Effector memory CD4-positive, alpha-beta T cell (primary cell): Measurements from ENCODE around the gene GRK4.

ENCODE experiments used
- DNase-seq, 3 donors: peaks; one replicate each; pipeline ENCODE4 v3.0.0-alpha.2; 2020
- H3K27ac ChIP-seq: 2 replicates; pipeline ENCODE4 v1.7.0; 2013; ENCODE audit warnings: mild to moderate bottlenecking, low read length, moderate library complexity; ENCODE audit not compliant: insufficient read depth, poor library complexity, severe bottlenecking
- H3K27me3 ChIP-seq: replicated peaks from 2 replicates; pipeline ENCODE4 v1.7.0; 2013; ENCODE audit warnings: mild to moderate bottlenecking, low read length; ENCODE audit not compliant: insufficient read depth, control insufficient read depth, poor library complexity, severe bottlenecking
- H3K36me3 ChIP-seq: 2 replicates; pipeline ENCODE4 v1.7.0; 2013; ENCODE audit warnings: mild to moderate bottlenecking, low read length, moderate library complexity; ENCODE audit not compliant: control insufficient read depth, insufficient read depth
- H3K4me1 ChIP-seq: 2 replicates; pipeline ENCODE4 v1.7.0; 2013; ENCODE audit warnings: low read length, mild to moderate bottlenecking; ENCODE audit not compliant: control insufficient read depth, insufficient read depth, poor library complexity, severe bottlenecking
- H3K4me3 ChIP-seq: 2 replicates; pipeline ENCODE4 v1.7.0; 2013; ENCODE audit warnings: low read length, low read depth, mild to moderate bottlenecking; ENCODE audit not compliant: insufficient read depth, poor library complexity, severe bottlenecking
- H3K9me3 ChIP-seq: 2 replicates; pipeline ENCODE4 v1.7.0; 2013; ENCODE audit warnings: mild to moderate bottlenecking, low read length, moderate library complexity; ENCODE audit not compliant: control insufficient read depth

Gene GRK4

DNA sequence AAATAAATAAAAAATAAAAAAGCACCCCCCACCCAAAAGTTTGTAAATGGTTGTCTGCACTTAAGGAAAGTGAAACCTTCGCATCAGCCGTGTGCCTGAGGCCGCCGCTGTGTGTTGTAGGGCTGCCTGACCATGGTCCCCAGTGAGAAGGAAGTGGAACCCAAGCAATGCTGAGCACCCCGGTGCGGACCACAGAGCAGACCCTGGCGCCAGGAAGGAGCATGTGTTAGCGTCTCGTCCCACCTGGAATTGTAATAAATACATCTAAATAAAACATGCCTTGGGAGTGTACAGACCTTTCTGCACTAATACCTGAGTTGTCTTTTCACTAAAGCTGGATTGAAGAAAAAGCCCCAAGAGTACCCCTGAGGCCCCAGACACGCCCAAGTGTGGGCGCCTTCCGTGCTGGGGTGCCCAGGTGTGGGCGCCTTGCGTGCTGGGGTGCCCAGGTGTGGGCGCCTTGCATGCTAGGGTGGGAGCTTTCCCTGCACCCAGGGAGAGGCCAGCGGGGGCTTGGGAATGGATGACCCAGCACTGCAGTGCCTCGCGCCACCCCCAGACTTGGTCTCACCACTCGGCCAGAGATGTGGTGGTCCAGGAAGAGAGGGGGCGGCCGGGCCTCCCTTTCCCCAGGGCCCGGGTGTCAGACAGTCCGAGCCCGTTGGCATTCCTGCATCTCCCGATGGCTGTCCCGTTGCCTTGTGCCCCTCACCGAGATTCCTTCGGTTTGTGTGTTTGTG is 77.3 kb downstream of the GRK4 start:
- Histone ChIP-seq H3K27ac (no peak overlapping the region), H3K9me3 (no peaks in the 10 kb centered on the region), H3K27me3 (no peaks in the 10 kb centered on the region), H3K4me1 (peaks cover 35% of the 10 kb centered on the region), H3K4me3 (peak overlapping the region; percentile 52), H3K36me3 (no peaks in the 10 kb centered on the region)
- no peak for DNase-seq

DNA sequence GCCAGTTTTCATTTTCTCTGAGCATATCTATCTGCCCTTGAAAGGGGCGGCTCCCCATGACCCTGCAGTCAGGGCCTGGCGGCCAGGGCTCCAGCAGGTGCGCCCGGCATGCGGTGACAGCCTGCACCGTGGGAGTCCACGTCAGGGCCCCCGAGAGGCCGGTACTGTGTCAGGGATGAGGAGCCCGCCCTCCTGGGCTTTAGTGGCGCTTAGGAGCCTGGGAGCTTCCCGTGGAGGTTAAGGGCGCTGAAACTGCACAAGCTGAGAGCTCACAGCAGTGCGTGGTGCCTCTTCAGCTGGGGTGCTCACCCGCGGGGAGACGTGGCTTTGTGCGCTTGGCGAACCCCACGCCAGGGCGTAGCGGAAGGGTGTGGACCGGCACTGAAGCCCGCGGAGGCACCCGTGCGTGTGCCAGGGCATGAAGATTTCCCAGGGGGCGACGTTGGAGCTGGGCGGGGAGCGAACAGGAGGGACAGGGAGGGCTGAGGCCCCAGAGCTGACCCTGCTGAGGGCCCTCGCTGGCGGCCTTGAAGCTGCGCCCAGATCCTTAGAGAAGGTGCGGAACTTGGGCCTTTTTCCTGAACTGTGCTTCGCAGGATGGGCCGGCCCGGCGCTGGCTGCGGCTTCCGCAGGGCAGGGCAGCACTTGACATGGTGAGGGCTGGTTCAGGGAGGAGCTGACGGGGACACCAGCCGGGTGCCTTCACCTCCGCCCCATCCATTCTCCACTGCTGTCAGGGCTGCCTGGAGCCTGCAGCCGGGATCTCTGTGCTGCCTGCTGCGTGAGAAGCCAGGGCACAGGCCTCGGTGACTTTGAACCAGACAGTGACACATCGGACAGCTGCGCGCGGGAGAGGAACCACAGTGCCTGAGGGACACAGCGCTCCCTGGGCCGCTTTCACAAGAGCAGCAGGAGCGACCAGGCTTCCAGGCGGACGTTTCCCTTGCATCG is 78.1 kb downstream of the GRK4 start:
- peak overlapping the region; percentile 31 for H3K27ac ChIP-seq
- peak in 1 of 3 donors; percentile 19 for DNase-seq
- no peaks in the 10 kb centered on the region for H3K9me3 ChIP-seq
- H3K36me3 ChIP-seq: no peaks in the 10 kb centered on the region
- H3K27me3 ChIP-seq: no peaks in the 10 kb centered on the region
- H3K4me1 ChIP-seq: peaks cover 37% of the 10 kb centered on the region
- H3K4me3 ChIP-seq: peak overlapping the region; percentile 52

- Histone ChIP-seq H3K9me3 (no peaks in the 10 kb centered on the region), H3K27ac (no peak overlapping the region), H3K27me3 (no peaks in the 10 kb centered on the region), H3K36me3 (no peaks in the 10 kb centered on the region), H3K4me3 (peak overlapping the region; percentile 52), H3K4me1 (peaks cover 36% of the 10 kb centered on the region)
- DNase-seq: no peak
Observed at GRCh38 chr4:3042226-3042625, 78.9 kb downstream of the GRK4 start.

DNA sequence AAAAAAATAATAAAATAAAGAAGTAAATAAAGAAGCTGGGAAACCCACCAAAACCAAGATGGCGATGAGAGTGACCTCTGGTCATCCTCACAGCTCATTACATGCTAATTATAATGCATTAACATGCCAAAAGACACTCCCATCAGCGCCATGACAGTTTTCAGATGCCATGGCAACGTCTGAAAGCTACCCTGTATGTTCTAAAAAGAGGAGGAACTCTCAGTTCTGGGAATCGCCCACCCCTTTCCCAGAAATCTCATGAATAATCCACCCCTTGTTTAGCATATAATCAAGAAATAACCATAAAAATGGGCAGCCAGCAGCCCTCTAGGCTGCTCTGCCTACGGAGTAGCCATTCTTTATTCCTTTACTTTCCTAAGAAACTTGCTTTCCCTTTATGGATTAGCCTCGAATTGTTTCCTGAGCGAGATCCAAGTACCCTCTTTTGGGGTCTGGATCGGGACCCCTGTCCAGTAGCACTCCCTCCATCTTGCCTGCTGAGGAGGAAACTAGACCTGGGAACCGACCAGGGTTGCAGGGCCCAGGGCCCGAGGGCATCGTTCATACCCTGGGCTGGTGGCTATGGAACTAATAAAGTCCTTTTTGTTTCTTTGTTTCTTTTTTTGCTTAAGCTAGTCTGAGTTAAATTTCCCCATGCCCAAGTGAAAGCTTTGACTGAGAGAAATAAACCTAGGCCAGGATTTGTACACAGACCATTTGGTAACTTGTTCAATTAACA is 80.1 kb downstream of the GRK4 start:
- H3K9me3 ChIP-seq: no peaks in the 10 kb centered on the region
- peaks cover 26% of the 10 kb centered on the region for H3K4me1 ChIP-seq
- no peak for DNase-seq
- no peak overlapping the region for H3K4me3 ChIP-seq
- H3K27me3 ChIP-seq: no peaks in the 10 kb centered on the region
- no peaks in the 10 kb centered on the region for H3K36me3 ChIP-seq
- H3K27ac ChIP-seq: no peak overlapping the region

DNA sequence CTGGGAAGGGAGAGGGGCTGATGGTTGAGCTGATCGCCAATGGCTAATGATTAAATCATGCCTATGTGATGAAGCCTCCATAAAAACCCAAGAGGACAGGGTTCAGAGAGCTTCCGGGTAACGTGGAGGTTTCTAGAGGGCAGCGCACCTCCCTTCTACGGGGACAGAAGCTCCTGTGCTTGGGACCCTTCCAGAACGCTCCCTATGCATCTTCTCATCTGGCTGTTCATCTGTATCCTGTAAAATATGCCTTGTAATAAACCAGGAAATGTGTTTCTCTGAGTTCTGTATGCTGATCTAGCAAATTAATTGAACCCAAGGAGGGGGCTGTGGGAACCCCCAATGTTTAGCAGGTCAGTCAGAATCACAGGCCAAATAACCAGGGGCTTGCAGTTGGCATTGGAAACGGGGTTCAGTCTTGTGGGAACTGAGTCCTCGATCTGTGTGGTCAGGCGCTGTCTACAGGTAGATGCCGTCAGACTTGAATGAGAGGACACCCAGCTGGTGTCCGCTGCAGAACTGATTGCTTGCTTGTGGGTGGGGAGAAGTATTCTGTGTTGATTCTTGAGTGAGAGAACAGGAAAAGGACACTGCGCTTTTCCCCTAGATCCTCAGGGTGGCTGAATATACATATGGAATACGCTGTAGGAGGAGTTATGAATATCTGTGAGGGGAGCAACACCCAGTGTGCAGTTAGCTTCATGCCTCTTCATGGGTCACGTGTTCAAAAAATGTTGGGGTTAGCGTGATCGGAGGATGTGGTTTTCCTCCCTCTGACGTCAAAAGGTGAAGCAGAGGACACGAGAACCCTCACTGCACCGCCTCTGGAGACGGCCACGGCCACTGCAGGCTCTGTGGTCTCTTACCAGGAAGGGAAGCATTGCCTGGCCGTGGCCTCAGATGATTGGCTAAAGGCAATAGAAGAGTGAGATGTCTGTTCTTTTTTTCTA is 81.8 kb downstream of the GRK4 start:
- peak; percentile 66 to 75 (median 67) for DNase-seq
- Histone ChIP-seq H3K36me3 (no peaks in the 10 kb centered on the region), H3K9me3 (no peaks in the 10 kb centered on the region), H3K4me1 (peaks cover 26% of the 10 kb centered on the region), H3K27me3 (no peaks in the 10 kb centered on the region), H3K4me3 (peak overlapping the region; percentile 2), H3K27ac (no peak overlapping the region)

DNA sequence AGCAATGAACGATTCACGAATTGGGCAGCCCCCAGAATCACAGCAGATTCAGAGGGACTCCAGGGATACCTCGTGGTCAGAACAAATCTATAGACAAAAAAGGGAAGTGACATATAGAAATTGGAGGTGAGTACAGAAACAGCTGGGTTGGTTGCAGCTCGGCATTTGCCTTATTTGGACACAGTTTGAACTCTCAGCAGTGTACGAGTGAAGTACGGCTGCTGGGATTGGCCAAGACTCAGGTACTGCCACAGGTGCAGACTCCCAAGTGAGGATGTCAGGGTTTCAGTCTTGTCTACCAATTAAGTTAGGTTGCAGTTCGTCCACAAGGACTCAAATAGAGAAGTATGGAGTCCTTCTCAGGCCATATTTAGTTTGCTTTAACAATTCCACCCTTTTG is 82.8 kb downstream of the GRK4 start:
- no peak for DNase-seq
- H3K27ac ChIP-seq: no peak overlapping the region
- H3K36me3 ChIP-seq: no peaks in the 10 kb centered on the region
- no peaks in the 10 kb centered on the region for H3K27me3 ChIP-seq
- H3K4me1 ChIP-seq: peaks cover 22% of the 10 kb centered on the region
- no peaks in the 10 kb centered on the region for H3K9me3 ChIP-seq
- no peak overlapping the region for H3K4me3 ChIP-seq

DNA sequence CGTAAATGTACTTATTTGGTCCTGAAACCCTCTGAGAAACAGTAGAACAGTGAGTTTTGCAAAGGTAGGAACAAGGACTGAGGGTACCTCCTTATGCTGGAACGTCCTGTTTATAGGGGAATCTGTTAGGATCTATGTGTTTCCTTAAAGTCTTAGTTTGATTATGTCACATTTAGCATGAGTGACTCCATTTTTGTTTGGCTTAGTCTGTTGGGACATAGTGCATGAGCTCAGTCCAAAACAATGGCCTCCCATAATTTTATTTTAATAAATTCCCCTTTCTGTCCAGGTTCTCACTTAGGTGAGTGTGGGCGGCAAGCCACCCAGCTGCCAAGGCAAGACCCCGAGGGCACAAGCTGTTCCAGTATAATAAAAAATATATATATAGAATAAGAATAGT is 83.3 kb downstream of the GRK4 start:
- peaks cover 20% of the 10 kb centered on the region for H3K4me1 ChIP-seq
- no peaks in the 10 kb centered on the region for H3K9me3 ChIP-seq
- no peak for DNase-seq
- H3K4me3 ChIP-seq: no peak overlapping the region
- H3K36me3 ChIP-seq: no peaks in the 10 kb centered on the region
- no peak overlapping the region for H3K27ac ChIP-seq
- no peaks in the 10 kb centered on the region for H3K27me3 ChIP-seq

GRCh38 chr4:3047464-3048286 is 84.3 kb downstream of the GRK4 start:
- no peaks in the 10 kb centered on the region for H3K27me3 ChIP-seq
- H3K36me3 ChIP-seq: no peaks in the 10 kb centered on the region
- H3K9me3 ChIP-seq: no peaks in the 10 kb centered on the region
- H3K27ac ChIP-seq: peak overlapping the region; percentile 43
- H3K4me1 ChIP-seq: peaks cover 15% of the 10 kb centered on the region
- DNase-seq: peak; percentile 63 to 71 (median 63)
- H3K4me3 ChIP-seq: peak overlapping the region; percentile 42
